Measurements from ENCODE around the gene TBXAS1.

DNA sequence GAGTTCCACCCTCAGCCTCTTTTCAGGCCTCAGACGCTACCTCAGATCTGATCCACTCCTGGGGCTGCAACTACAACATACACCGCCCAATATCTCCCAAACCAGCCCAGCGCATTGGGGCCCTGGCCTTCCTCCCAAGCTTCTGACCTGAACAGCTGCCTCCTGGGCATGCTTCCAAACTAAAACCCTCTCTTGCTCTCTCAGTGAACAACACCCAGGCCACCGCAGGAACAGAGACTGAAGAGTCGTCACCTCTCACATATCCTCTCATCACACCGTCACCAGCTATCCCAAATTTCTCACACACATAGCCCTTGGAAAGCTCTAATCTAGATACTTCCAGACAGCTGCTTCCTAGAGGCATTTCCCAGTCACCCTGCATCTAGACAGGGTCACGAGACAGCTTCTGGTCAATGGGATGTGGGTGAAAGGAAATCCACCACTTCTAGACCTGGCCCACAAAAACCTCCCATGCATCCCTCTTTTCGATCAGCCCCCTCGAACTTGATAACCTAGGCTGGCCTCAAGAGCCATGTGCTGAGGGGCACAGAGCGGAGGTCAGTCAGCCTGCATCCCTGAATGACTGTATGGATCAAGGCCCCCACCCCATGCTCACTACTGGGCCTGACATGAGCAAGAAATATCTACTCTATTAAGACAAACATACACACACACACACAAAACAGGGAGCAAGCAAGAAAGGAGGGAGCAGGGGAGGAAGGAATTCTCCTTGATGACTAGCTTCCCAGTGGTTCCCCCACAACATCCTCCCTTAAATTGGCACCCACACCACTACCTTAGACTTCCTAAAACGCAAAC, 231.9 kb downstream of the TBXAS1 start:
- TF ChIP-seq POLR2AphosphoS5 (IDR thresholded peaks at IDR 0.05; ENCODE audit: borderline replicate concordance, low read depth, low read length) (no peak), EZH2 (IDR thresholded peaks at IDR 0.05) (no peak), FOXP2 (optimal IDR thresholded peaks at IDR 0.05; ENCODE audit: control extremely low read depth, extremely low read length, insufficient read depth) (no peak)

Measured in SK-N-MC (cell line).